HG02938 (cell line): ENCODE data around the gene NRXN2.
"Not testable (repeated sequence)": the region's sequence is repeated elsewhere in the genome, so short reads cannot be mapped to it uniquely, and the experiment has no call there.

Experiments used
- ATAC-seq: cut with Tn5 transposase; IDR thresholded peaks from one replicate; pipeline ENCODE4 v1.9.1; 2021; ENCODE audit warnings: mild to moderate bottlenecking, moderate library complexity; ENCODE audit not compliant: unreplicated experiment

The NRXN2 gene

DNA sequence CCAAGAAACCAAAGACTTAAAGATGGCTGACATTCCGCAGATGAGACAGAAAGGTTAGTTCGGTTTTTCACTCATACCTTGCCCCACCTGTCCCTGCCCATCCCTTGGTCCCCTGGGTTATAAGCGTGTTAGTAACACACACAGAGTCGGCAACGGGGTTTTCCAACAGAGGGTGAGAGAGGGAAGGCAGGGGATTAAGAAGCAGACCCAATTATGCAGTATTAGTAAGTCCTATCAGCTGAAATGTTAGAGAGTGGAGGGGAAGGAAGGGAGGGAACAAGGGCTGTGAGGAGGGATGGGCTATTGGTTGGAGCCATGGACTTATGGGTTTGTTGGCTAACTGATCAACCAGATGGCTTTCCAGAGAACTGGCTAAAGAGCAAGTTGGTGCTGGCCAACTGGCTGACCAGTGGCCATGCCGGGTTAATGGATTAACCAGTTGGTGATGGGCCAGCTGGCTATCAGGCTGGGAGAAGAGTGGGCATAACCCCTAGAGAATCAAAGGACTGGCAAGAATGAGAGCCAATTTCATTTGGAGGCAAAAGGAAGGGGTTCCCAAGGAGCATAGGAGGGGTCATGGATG lies 45.5 kb downstream of the NRXN2 start:
- ATAC-seq, result no peak

DNA sequence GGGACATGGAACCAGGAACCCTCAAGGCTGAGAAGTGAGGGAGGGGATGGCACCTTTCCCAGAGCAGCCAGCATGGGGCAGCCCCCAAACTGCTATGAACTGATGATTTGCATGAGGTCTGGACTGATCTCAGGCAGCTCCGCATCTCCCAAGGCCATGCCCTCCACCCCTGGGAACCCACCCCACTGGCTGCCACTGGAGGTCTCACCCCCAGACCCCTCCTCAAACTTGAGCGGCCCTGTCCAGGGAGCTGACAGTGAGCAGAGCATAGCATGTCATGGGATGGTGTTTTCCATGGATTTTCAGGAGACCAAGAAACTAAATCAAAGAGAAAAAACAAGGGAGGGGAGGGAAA lies 46.8 kb downstream of the NRXN2 start:
- no peak for ATAC-seq

DNA sequence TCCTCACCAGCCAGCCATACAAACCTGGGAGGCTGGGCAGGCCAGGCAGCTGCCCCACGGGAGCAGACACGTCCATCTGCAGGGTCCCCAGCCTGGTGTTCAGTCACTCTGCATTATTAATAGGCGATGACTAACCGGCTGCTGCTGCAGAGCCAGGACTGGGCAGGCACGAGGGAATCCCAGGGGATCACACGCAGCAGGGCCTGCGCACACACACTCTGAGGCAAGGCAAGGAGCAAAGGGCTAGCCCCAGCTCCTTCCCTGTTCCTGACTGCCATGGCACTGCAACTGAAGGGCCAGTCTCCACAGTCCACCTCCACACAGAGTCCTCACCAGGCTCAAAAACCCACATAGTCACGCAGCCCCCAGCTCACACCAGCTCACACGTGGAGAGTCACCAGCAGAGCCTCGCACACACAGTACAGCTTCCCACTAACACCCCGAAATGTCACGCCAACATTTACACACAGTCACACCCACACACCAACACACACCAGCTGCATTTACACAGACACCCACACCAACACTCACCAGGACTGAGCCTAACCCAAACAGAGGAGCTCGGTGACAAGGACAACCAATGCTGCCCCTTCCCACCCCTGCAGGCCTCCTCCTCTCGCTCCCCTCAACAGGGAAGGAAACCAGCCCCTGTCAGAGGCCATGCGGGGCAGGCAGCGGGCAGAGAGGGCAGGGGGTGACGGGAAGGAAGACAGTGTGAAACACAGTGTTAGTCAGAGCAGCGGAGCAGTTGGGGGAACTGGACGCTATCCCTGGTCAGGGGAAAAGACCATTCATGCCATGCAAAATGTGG lies 47.3 kb downstream of the NRXN2 start:
- no peak for ATAC-seq

DNA sequence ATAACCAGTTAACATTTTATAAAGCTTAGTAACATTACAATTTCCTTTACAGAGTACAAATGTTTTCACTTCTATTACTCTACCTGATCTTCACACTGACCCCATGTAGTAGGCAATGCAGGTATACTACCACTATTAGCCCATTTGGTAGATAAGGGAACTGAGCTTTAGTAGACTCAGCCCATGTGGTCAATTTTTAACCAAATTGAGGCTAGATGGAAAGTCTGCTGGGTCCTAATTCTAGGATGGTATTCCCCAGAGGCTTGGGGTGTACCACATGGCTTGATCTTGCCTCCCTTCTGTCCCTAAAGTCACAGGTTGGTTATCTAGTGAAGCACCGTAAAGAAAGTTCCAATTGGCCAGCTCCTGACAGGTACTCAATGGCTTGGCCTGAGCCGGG lies 48.2 kb downstream of the NRXN2 start:
- peak; percentile 40 for ATAC-seq

DNA sequence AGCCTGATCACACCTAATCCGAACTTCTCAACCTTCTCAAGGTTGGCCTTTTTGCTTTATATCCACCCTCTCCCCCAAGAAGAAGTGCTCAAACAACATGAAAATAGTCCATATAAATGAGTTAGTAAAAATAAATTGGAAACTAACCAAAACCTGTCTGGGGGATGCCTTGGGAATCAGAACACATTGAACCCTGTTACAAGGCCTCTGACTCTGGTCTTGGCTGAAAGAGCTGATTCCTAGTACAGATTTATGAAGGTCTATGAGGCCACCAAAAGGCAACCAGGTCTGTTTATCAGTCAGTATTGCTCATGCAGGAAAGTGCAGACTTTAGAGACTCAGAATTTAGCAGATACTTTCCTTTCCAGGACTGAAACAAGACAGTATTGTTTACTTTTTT lies 49.7 kb downstream of the NRXN2 start:
- ATAC-seq, result no peak

DNA sequence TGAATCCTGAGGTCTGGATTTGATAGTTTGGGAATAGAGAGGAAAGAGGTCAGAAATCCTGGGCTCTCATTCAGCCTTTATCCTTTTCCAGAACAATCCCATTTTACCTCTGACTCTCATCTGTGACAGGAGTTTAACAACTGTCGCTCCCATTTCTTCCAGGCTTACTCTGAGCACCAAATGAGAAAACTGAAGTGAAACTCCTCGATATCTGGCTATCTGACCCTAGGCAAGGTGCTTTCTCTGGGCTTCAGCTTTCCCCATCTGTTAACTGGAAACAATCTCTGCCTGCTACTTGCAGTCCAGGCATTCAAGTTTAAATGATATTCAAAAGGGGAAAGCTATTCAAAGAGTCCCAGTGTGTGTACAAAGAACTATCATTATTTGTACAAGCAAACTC lies 50.1 kb downstream of the NRXN2 start:
- ATAC-seq, result no peak

DNA sequence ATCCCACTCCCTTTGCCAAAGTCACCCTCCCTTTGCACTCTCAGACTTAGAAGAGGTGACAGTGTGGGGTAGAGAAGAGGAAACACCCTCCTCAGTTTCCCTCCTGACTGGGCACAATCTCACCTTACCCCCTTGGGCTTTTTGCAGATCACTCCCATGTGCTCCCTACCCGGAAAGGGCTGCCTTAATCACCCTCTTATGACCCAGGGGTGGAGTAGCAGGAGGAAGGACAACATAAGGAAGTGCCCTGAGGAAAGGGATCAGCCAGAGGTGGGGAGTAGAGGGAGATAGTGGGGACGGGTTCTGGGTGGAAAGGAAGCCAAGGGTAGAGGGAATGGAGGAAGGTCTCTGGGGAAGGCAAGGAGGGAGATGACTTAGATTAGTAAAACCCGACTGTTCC lies 52.0 kb downstream of the NRXN2 start:
- no peak for ATAC-seq

DNA sequence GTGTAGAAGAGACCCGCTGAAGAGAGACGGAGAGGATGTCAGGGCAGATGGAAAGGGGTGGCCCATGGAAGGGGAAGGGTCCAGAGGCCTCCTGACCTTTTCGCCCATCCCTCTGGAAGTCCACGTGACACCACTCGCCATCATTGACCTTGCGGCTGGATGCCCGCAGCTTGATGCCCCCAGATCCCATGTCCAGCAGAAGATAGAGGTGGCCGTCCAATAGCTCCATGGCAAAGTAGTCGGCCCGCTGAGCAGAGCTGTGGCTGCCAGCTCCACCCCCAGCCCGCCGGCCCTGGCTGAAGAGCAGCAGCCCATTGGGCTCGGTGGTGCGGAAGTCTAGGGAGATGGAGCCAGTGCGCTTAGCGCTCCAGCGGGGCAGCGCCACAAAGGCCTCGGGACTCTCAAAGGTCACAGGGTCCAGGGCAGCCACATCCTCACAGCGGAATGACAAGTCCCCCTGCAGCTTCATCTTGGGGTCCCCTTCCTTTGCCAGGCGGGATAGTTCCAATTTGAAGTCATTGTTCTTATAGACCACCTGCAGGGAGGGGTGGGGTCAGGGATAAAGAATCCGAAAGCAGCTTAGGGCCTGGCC lies 55.7 kb downstream of the NRXN2 start:
- no peak for ATAC-seq

DNA sequence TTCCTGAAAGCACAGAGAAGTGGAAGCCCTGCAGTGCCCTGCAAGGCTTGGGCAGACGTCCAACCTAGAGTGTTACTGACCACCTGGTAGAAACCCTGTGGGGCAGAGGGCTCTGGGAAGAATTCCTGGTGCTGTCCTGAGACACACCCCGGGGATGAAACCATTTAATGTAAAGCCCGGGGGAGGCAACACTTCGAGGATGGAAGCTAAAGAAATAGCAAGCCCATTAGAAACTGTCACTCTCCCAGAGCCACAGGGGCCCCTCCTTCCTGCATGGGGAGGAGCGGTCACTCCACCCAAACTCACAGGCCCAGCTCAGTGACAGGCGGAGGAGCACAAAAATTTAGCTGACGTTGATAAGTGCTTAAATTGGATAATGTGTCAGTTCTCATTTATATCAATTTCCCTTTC lies 57.6 kb downstream of the NRXN2 start:
- ATAC-seq, result no peak

DNA sequence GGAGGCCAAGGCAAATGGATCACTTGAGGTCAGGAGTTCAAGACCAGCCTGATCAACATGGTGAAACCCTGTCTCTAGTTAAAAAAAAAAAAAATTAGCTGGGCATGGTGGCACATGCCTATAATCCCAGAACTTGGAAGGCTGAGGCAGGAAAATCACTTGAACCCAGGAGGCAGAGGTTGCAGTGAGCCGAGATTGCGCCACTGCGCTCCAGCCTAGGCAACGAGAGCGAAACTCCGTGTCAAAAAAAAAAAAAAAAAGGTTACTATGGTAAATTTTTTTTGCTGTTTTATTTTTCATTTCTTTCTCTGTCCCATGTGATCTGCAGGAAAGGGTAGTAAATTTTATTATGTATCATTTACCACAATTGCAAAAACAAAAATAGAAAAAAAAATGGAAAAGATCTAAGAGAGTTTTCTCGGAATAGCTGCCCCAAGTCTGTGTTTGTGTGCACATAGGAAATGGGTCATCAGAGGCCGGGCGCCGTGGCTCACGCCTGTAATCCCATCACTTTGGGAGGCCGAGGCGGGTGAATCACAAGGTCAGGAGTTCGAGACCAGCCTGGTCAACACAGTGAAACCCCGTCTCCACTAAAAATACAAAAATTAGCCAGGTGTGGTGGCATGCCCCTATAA lies 58.6 kb downstream of the NRXN2 start:
- not testable (repeated sequence) for ATAC-seq

DNA sequence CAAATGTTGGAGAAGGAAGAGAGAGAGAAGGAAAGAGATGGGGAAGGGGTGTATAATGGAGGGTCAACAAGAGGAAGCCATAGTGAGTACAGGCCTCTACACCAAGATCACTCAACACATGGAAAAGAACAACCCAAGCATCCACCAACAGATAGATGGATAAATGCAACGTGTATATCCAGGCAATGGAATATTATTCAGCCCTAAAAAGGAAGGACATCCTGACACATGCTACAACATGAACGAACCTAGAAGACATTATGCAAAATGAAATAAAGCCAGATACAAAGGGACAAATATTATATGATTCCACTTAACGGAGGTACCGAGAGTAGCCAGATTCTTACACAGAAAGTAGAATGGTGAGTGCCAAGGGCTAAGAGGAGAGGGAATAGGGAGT lies 59.3 kb downstream of the NRXN2 start:
- ATAC-seq, result no peak

DNA sequence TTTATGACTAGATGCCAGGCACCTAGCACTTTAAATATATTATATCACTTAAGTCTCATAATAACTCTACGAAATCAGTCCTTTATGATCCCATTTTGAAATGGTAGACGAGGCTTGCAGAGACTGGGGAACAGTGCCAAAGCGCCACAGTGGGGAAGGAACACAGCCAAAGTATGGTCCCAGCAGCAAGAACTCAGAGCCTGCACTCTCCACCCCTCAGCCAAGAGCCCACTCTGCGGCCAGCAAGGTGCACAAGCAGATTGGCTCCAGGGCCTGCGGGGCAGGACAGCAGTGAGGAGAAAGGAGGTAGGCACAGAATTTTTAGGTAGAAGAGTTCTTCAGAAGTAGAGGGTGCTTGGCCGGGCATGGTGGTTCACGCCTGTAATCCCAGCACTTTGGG lies 61.4 kb downstream of the NRXN2 start:
- ATAC-seq, result no peak

DNA sequence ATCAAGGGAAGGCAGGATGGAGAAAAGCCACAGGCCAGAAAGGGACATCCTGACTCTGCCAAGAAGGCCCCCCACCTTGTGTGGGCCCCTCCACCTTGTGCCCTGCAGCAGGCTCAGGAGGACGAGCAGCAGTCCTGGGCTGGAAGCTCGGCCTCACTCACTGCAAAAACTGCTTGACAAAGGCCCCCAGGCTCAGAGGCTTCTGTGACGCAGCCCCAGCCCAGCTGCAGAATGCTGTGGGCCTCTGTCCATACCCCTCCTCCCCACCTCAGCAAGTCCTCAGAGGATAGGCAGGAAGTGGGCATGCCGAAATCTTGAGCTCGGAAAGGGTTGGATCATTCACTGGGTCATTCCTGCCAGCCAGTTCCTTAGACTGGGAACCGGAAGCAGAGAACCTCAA lies 61.9 kb downstream of the NRXN2 start:
- no peak for ATAC-seq

DNA sequence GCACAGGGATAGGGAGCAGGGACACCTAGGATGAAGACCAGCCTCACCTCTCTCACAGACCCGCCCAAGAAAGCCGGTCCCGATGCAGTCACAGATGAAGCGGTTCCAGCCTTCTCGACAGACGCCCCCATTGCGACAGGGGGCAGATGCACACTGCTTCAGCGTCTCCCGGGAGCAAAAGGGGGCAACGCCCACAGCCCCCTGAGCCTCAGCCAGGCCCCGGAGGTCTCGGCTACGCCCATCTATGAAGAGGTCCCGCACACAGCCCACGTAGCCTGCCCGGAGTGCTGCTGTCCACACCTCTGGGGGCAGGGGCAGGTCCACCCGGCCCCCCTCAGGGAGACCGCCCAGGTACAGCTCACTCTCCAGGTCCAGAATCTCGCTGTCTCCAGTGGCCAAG lies 62.3 kb downstream of the NRXN2 start:
- no peak for ATAC-seq

DNA sequence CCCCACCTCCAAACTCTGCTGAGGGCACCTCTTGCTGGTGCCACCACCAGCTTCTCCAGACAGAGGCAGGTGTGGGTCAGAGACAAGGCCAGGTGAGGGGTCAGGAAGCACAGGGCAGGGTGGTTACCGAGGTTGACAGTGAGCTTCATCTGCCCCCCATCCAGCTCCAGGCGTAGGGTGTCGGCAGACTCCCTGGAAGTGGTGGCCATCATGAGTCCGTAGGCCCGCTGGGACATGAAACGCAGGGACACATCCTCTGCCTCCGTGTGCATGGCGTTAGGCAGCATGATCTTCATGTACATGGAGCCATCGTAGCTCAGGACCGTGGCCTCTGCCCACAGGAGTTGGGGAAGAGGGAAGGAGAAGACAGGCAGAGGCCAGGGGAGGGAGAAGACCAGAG lies 62.8 kb downstream of the NRXN2 start:
- ATAC-seq, result no peak

DNA sequence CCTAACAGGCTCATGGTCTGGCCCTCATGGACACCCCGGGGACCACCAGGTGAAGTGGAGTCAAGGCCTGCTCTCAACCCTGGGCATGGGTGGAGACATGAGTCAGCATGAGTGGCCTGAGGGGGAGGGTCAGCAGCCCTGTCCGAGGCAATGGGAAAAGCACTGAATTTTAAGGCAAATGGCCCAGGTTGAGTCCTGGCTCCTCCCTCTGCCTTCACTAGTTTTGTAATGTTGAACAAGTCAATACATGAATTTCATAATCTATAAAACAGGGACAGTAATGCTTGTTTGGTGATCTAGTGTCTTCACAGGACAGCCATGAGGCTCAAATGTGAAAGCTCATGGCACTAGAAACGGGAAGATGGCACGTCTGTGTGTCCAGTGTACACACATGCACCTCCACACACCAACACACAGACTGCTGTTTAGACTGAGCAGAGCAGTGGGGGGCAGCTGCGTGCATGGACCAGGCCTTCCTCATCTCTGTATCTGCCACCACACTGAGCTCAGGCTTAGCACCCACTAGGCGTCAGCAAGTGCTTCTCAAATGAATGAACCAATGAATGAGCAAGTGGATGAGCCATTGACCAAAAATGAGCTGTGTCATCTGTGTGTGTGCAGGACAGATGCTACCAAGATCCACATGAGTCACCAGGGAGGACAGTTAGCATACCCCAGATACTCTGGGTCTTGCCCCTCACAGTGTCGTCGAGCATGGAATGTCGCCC lies 63.4 kb downstream of the NRXN2 start:
- ATAC-seq, result no peak

DNA sequence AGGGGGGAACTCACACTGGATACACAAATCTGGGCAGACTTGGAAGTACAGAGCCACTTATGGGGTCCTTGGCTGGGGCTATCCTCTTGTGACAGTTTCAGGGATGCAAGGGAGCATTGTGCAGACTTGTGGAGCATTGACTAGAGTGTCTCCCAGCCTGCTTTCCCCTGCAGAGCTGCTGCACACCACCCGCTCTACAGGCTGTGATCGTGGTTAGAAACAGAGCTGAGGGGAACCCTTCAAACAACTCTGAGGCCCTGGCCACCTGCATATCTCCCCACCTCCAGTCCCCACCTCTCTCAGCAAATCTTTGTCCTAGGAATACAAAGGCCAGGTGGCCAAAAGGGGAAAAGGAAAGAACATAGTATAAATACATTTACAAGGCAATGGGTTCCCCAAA lies 64.7 kb downstream of the NRXN2 start:
- no peak for ATAC-seq

DNA sequence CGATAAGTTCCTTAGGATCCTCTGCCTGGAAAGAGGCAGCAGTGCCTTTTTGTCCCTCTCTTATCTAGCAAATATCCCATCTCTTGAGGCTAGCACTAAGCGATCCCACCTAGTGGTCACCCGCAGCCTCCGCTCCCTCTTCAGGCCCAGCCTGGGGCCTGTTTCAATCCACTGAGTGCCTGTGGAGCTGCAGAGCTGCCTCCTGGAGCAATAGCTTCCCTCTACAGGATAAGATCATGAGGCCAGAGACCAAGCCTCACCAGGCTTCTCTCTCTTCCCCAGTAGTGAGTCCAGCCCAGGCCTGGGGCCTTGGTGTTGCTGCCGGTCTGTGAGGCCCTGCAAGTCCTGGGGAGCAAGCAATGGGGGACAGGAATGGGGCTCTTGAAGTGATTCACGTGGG lies 66.1 kb downstream of the NRXN2 start:
- ATAC-seq, result no peak

DNA sequence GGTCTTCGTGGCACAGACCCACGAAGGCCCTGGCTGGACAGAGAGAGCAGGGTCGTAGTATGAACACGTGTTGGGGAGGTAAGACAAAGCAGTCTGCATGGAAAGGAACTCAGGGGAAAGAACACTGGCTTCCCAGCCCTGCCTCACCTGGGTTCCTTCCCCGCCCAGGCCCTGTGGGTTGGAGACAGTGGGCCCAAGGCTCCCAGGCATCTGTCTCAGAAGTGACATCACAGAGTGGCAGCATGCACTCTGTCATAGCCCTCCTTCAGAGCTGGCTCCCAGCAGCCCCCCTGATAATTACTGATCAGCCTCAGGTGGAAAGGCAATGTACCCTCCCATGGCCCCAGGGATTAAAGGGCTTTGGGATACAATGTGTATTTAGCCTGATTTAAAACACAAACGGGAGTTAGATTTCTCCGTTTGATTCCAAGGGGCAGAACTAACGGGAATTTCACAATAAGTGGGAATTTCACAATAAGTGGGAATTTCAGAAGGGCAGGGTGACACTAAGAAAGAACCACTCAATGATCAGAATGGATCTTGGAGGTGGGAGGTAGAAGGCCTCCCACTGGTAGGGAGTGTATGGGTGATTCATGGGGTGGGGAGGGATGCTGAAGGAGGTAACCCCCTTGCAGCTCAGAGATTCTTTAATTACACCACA lies 66.9 kb downstream of the NRXN2 start:
- ATAC-seq, result no peak

DNA sequence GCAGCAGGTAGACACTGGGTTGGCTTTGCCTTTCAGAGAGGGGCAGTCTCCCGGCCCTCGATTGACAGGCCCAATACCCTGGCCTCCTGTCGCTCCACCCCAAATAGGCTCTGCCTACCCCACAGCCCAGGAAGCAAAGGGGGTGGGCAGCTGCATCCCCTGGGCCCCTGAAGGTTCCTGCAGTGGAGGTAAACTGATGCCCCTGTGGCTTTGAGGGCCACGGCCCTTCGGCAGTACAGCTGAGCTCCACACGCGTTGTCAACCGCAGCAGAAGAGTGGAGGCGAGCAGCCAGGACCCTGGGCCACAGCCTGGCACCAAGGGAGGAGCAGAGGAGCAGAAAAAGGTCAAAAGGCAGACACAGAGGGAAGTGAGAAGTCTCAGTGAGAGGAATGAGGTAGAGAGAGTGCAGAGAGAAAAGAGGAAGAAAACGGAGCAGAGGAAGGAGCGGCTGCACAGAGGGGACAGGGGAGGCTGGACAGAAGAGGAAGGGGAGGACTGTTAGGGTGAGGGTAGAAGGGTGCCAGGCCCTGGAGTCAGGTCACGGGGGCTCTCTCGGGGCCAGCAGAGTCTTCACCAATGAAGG lies 67.9 kb downstream of the NRXN2 start:
- ATAC-seq, result no peak

DNA sequence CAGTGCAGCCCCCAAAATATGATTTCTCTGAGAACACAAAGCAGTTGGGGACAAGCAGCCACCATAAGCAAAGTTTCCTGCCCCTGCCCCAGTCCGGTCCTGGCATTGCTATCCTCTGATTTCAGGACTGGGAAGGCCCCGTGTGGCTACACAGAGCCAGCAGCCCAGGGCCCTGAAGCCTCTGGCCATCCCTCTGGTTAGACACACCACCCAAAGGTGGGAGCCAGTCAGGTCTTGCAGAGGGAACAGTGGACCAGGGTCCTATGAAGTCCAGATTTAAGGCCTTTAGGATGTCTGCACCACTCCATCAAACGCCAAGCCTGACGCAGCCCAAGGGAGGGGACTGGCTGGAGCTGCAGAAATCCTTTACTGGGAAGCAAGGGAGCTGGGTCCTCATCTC lies 68.6 kb downstream of the NRXN2 start:
- ATAC-seq, result no peak
